Fibroblast of skin of right biceps (primary cell): ENCODE measurements around the gene OGDH.
"Not testable (repeated sequence)": the region's sequence is repeated elsewhere in the genome, so short reads cannot be mapped to it uniquely, and the experiment has no call there.

Experiments used
- DNase-seq: peaks from one replicate; pipeline ENCODE4 v3.0.0-alpha.2; 2013

Gene OGDH

DNA sequence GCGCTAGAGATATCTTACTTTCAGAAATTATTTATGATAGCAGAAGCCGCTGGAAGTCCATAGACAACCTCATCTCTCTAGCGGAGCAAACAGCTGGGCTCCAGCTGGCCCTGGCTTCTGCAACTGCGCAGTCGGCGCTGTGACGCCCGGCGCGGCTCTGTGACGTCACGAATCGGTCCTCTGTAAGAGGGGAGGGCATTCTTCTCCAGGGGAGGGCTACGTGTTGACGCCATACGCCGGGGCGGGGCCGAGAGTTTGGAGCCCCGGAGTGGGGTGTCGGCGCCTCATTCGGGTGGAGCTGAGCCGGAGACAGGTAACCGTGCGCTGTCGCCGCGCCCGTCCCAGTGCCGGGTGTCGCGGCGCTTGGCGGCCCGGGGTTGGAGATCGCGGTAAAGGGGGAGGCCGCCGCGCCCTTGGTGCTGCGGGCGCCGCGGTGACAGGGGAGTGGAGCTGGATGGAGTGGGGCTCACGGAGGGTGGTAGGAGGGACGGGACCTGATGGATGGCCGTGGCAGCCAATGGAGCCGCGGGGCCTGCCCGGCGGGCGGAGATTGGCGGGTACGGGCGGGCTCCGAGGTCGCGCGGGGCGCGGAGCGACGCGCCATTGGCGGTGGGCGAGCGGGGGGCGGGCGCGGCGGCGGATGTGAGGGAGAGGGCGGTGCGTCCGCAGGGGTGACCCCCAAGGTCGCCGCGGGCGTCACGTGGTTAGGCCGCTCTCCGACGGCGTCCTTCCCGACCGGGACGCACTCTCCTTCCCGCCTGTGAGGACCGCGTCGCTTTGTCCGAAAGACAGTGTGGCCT, at the start of gene OGDH:
Gene OGDH (plus strand): TSS at position 287 of the 800 bp plus-strand sequence. CDS start 17,717 bp downstream, outside the sequence.
- peak; percentile 98 for DNase-seq

DNA sequence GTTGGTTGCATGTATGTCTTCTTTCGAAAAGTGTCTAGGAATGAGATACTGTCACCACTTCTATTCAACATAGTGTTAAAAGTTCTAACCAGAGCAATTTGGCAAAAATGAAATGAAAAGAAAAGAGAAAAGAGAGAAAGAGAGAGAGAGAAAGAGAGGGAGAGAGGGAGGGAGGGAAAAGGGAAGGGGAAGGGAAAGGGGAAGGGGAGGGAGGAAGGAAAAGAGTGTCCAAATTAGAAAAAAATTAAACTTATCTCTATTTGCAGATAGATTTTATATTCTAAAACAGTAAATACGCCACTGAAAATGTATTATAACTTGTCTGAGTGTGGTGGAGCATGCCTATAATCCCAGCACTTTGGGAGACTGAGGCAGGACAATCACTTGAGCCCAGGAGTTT, 48.9 kb upstream of the OGDH start:
- DNase-seq = no peak

DNA sequence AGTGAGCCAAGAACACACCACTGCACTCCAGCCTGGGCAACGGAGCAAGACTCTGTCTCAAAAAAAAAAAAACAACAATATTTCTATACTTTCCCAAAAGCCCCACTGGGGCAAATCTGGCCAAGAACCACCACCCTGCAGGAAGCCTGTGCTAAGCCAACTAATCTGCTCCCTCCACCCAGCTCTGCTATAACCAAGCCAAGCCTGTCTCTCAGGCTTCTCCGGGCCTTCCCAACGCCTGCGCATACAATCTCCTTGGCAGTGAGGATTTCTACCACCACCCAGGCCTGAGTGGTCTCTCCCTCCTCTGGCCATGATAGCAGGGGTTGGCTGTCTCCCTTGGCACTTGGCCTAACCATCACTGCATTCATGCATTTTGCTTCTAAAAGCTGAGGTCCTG, 46.9 kb upstream of the OGDH start:
- no peak for DNase-seq

DNA sequence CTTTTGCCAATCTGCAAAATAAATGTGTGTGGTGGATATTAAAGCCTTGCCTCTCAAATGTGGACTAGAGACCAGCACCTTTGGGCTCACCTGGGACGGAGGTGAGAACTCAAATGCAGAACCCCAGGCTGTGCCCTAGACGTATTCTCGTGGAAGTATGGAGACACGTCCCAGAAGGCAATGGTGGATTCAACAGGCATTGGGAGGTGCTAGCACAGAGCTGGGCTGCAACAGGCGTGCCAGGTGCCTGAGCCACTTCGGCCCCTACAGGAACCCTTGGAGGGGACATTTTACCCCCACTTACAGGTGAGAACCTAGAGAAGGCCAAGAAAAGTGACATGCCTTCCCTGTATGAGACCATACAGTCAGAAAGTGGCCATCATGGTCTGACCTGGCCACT, 44.9 kb upstream of the OGDH start:
- DNase-seq = no peak

DNA sequence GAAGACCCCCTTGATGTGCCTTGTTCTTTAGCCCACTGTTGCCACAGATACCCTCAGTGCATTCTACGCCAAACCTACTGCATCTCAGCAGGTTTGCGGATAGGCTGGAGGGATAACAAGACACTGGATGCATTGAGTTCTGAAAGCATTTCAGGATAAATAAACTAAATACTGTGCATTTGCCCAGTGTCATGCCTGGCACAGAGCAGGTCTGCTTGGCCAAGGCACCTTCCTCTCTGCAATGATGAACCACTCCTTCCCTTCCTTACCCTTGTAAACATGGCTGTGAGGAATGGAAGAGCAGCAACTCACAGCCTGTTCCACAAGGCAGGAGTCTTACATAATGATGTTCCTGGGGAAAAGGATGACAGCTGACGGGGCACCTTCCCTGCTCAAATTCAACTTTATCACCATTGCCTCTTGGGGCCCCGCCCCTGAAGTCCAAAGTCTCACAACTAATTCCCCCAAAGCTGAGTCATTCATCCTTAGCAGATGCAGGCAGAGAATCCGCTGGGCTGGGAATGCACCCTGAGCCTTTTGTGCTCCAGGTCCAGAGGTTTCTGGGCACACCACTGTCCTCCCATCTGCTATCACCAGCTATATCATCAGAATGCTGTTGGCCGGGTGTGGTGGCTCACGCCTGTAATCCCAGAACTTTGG, 44.3 kb upstream of the OGDH start:
- peak; percentile 45 for DNase-seq

DNA sequence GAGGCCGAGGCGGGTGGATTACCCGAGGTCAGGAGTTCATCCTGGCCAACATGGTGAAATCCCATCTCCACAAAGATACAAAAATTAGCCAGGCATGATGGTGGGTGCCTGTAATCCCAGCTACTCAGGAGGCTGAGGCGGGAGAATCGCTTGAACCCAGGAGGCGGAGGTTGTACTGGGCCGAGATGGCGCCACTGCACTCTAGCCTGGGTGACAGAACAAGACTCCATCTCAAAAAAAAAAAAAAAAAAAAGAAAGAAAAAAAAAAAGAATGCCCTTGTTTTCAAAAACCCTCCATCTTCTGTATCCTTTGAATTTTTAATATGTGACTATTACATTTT, 43.8 kb upstream of the OGDH start:
- not testable (repeated sequence) for DNase-seq

DNA sequence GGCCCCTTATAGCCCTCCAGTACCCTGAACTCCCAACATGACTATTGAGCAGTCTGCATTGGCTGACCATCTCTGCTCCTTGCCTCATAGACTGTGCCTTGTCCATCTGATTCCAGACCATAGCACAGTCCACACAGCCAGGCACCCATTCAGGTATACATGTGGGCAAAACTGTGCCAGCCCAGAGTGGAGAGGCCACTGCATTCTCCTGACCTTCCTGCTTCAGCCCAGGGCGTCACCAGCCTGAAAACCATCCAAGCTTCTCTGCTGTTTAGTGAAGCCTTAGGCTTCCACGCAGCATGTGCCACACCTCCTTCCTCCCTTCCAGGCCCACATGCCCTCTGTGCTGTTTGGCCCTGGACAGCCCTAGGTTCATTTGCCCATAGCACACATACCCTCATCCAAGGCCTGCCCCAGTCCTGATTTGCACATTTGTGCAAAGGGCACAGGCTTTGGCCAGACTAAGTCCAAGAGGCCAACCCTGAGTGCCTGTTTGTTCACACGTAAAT, 43.2 kb upstream of the OGDH start:
- no peak for DNase-seq

DNA sequence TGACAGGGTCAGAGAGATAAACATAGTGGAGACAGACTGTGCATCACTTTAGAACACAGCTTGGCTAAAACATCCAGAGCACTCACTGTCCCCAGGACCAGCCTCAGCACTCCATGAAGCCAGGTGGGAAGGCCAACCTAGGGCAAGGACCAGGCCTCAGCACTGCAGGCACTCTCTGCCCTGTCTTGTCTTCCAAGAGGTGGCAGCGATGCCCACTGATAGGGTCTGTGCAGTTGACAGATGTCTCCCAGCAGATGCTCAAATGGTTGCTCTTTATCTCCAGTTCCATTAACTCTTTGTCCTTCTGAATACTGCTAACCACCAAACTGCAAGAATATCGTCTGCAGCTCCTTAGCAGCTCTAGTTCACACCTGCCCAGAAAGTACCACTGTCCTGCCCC, 41.8 kb upstream of the OGDH start:
- no peak for DNase-seq

DNA sequence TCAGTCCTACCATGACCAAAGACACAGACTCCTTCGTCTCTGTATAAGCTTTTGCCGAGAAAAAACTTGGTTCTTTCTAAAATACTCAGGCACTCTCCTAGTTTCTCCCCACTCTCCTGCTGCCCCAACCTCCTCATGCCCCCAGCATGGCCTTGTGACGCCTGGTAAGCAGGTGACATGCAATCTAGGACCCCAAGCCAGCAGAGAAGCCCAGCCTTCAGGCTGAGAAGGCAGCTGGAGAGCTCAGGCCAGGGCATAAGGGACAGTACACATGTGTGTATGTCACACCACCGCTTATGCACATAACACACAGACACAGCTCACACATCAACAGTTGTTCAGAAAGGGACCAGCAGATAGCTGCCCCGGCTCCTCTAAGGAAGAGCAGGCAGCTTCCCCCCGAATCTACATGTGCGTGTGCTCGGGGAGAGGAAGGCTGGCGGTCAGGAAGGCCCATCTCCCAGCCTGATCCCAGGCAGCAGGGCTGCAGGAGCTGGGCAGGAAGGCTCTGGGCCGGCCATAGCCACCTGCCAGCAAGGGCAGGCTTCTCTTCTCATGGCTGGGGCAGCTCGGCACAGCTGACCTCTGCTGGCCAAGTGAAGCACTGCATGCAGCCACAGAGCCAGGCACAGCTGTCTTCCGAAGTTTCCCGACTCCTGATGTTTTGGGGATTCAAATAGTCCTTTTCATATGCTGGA, 41.2 kb upstream of the OGDH start:
- peak; percentile 43 for DNase-seq

DNA sequence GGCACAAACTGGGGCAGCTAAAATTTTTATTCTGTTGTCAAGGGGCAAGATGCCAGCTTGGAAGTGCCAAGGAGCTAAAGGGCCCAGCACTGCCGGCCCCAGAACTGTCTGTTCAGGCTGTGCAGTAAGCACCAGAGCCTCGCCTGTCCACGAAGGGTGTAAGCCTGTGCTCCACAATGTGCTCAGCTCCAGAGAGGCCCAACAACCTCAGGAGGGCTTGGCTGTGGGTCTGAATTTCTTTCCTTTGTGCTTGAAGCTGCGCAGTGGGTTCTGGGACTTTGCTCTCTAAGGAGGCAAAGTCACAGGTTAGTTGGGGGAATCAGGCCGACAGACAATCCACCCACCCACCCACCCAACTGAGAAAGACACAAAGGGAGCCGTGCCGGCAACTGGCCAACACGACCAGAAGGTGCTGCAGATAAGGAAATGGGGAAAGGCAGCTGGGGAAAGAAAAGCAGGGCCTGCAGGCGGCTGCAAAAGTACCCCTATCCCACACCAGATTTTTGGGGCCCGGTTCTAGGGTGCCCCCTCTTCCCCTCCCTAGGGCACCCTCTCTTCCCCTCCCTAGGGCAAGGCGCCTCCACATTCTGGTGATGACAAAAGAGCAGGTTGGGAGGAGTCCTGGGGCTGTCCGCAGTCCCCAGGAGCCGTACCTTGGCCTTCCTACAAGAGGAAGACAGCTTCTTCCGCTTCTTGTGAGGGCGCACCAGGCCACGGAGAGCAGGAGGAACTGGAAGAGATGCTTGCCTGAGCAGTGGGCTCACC, 40.5 kb upstream of the OGDH start:
- DNase-seq = no peak

DNA sequence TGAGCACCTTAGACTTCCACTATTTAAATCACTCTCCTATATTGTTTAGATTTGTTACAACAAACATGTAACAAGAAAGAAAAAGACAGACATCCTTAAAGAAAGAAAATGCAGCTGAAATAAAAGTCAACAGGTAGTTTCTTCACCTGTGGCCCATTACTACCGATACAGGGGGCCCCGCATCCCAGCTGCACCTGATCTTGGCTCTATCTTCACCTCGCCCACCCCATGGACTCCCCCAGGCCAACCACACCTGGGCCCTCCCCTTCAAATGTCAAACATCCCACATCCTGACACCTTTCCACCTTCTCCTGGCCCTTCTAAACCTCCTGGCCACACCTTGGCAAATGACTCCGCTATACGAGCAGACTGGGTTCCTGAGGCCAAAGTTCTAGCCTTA, 39.7 kb upstream of the OGDH start:
- DNase-seq = no peak

DNA sequence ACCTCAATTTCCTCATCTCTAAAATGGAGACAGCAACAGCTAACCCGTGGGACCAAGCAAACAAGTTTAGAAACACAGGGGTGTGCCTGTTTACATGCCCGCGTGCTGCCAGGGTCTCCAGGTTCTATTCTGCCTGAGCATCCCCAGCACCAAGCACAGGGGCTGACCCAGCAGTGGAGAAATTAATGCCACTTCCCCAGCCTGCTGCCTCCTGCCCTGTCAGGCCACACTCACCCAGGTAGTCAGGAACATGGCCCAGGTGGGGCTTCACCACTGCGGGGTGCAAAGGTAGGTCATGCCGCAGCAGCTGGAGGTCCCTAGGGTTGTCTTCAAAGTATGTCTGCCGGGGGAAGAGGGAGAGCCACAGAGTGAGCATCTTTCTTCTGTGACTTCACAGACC, 38.5 kb upstream of the OGDH start:
- DNase-seq = no peak

DNA sequence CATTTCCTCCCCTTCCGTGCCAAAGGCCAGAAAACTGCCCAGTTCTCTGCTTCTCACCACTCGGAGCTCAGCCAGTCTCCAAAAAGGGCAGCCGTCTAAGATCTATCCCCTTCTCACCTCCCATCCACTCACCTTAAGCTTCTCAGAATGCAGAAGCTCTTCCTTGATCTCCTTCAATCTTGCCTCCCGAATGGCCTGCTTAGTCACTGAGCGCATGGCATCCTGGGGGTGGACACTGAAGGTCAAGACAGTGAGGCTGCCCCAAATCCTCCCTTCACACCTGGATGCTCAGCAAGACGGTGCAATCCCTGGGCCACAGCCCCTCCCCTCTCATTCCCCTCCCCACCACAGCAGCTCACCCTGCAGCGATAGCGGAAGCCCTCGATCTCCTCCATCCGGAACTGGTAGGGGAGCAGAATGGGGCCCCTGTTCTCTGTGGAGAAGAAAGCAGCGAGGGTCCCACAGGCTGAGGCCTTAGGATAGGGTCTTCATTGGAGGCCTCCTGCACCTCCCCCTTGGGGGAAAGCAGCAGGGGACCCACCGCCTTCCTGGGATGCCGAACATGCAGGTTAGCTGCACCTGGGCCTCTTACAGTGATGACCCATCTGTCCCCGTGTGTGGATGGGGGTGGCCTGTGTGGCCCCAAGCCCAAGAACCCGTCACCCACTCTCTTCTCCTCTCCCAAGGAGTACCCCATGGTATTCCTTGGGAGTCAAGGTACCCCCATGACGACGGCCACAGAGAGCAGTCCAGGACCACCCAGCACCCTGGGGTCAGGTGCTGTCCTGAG, 37.5 kb upstream of the OGDH start:
- DNase-seq = no peak

DNA sequence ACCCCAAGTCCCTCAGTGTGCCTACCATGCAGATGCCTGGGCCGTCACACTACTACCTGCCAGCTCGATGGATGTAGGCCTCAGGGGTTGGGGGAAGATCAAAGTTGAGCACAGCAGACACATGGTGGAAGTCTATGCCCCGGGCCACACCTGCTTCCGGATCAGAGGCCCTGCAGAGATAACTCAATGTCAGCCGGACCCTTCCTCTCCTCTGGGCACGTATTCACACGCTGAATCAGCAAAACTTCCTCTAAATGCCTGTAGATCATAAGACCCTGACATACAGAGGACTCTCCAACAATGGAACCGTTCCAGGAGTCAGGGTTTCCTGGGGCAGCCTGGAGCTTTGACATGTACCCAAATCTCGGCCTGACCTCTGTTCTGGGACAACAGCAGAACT, 36.5 kb upstream of the OGDH start:
- DNase-seq = no peak

DNA sequence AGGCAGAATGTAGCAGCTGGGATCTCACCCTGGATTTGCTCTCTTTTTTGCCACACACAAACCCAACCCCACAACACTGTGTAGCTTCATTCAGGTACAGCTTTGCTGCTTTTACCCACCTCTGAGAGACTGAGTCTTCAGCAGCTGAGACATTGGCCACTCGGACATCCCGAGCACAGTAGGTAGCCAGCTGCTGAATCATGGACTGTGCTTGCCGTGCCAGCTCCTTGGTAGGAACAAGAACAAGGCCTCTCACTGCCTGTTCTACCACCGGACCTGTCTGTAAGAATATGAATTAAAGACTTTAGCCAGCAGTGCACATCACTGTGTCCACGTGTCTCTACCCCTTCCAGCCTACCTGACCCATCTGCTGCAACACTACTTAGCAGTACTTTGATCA, 33.7 kb upstream of the OGDH start:
- no peak for DNase-seq

DNA sequence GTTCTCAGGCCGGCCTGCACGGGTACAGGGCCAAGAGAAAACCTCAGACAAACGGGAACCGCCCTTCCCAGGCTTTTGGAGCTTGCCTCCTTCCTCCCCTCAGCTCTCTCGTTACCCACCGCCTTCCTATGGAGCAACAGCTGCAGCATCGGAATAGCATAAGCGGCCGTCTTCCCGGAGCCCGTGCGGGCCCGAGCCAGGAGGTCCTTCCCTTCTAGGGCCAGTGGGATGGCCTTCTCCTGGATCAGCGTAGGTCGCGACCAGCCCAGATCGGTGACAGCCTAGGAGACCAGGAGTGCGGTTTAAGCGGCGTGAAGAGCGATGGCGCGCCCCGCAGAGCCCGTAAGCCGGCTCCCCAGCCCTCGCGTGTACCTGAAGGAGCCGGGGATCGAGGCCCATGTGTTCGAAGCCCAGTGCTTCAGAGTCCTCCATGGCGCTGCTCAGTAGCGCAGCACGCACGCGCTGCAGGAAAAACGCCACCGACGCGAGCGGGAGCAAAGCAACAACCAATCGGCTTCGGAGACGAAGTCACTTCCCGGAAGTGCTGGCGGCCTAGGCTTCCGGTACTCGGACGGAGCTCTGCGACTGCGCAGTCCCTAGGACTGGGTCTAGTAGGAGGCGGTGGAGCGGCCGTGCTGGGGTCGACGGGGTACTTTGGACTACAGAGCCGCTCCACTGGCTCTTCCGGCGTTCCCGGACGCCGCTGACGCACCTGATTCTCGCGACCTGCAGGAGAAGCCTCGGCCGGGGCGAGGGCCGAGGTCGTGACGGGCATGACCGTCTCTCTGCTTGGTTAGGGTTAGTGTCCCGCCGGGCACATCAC, 32.8 kb upstream of the OGDH start, which contains the start of gene DDX56:
Gene DDX56 (minus strand): TSS at position 445 of the 823 bp plus-strand sequence. CDS start 13 bp downstream, at position 432.
- DNase-seq = peak; percentile 93

DNA sequence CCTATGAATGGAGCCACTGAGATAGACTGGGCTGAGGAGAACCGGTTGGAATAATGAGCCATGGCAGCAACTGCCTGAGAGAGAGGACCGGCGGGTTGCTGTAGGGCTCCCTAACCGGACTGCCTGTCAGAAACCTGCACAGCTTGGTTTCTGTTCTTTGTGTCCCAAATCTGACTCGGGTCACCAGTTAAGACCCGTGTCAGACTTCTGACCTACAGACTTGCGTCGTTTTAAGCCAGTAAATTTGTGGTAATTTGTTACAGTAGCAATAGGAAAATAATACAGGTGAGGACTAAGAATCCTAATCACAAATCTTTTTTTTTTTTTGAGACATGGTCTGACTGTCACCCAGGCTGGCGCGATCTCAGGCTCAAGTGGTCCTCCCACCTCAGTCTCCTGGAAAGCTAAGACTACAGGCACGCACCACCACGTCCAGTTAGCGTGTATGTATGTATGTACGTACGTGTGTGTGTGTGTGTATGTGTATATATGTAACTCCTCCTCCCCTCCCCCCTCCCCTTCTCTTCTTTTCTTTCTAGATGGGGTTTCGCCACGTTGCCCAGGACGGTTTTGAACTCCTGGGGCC, 32.0 kb upstream of the OGDH start:
- DNase-seq = no peak

DNA sequence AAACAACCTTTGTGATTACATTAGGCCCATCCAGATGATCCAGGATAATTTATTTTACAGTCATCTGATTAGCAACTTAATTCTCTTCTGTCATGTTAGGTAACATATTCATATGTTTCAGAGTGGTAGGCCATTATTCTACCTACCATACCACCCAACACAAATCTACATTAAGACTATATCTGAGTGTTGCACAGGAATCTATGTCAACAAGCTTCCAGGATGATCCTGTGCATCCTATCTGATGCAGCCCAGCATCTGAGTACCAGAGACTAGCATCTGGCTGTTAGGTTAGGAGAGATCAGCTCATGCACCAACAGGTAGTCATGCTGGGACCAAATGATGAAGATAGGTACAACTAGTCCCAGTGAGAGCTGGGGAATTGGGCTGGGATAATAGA, 31.4 kb upstream of the OGDH start:
- no peak for DNase-seq

DNA sequence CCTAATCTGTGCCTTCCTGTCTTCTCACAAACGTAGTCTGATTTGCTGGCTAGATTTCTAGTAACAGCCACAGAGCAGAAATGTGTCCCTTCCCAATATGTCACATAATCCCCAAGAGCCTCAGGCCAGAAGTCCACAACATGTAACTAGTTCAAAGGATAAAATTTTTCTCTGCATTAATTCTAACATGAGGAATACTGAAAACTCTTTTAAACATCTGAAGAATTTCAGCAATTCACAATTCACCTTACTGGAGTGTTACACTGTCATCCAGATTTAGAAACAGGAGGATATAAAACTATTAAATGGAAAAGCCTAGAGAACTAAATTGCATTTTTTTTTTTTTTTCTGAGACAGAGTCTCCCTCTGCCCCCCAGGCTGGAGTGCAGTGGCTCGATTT, 30.2 kb upstream of the OGDH start:
- no peak for DNase-seq

DNA sequence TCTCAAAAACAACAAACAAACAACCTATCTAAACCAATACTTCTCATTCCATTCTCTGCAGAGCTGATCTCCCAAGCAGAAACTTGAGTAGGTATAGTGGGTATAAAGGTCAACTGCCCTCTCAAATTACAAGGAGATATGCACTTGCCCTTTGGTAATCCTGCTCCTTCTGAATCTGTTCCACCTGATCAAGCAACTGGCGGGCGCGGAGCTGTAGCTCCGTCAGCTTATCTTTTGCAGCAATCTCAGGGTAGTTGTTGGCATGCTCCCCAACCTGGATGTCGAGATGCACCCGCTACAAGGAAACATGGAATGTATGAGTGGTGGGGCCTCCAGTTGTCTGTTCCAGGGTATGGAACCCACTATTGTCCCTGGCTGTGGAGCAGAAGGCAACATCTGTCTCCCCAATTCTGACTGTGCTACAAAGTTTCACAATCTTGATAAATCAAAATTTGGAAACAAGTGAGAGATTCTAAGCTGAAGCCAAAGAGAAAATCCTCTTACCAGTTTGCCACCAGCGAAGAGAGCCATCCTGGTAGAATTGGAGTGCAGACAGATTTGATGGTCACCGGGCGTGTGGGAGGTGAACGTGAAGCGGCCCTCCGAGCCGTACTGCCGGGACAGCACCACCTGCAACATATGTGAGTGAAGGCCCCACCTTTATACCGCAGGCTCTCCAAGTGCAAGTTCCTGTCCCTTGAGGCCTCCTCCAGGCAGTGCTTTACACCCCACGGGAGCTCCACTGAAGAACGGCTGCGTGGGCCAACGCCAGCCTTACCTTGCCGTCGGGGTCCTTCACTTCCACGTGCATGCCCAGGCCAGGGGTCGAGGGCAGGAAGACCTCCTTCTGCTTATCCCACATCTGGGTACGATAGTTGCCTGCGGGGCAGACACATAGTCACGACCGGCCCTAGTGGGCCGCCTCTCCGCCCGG, 25.2 kb upstream of the OGDH start:
- DNase-seq = no peak
